IPS-NIHi7 (cell line): ENCODE data around the gene ANGPT4.
"Not testable (repeated sequence)": the region's sequence is repeated elsewhere in the genome, so short reads cannot be mapped to it uniquely, and the experiment has no call there.

Source experiments
- DNase-seq: peaks from one replicate; pipeline ENCODE4 v3.0.0; 2012; ENCODE audit warnings: mixed read lengths; ENCODE audit errors: extremely low spot score

ANGPT4 gene

DNA sequence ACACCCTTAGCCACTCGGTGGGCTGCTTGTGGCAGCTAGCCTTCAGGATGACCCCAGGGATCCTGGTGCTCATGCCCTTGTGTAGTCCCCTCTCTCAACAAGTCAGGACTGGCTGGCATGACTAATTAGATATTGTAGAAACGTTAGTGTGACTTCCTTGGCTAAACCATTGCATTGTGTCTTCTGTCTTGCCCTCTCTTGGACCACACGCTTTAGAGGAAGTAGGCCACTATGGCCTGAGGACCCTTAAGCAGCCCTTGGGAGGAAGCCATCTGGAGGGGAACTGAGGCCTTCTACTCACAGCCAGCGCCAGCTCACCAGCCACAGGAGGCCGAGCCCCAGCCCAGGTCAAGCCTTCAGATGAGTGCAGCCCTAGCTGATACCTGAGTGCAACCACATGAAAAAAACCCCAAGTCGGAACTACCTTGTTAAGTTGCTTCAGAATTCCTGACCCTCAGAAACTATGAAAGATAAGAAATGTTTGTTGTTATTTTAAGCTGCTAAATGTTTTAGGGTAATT, 10.1 kb downstream of the ANGPT4 start:
- DNase-seq: no peak

DNA sequence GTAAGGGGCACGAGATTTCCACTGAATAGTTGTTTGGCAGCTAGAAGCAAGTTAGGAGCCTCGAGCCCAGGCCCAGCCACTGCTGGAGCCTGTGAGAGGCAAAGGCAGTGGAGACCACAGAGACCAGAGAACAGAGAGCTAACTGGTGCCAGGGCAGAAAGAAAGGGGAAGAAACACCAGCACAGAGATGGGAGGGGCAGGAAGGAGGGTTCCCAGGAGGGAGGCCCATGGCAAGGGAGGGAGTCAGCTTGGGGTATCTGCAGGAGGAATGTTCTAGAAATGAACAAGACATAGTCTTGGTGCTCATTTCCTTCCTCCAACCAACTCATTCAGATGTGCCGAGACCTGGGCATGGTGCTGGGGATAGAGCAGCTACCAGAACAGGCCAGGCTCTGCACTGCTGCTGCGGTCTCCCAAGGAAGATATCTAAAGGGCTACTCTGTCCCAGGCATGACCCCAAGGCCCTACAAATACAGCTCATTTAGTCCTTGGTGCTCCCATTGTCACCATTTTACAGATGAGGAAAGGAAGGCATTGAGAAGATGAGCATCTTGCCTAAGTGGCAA, 10.7 kb downstream of the ANGPT4 start:
- DNase-seq: no peak

DNA sequence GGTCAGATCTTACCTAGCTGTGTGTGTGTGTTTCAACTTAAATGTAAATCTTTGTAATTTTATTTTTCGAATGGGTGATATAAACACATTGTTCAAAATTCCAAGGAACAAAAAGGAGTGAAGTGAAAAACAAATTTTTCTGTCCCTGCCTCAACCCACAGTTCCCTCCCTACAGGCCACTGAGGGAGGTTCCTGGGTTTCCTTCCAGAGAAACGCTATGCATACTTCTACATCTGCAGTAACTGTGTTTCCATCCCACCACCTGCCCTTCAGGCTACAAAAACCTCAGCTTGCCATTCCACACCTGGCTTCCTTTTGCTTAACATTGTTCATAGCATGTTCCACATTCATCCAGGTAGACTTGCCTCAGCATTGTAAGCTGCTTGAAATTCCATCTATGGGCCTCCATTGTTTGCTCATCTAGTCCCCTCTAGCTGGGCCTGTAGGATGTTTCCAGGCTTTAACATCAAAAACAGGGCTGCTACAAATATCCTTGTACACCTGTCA, 12.0 kb downstream of the ANGPT4 start:
- DNase-seq: no peak

DNA sequence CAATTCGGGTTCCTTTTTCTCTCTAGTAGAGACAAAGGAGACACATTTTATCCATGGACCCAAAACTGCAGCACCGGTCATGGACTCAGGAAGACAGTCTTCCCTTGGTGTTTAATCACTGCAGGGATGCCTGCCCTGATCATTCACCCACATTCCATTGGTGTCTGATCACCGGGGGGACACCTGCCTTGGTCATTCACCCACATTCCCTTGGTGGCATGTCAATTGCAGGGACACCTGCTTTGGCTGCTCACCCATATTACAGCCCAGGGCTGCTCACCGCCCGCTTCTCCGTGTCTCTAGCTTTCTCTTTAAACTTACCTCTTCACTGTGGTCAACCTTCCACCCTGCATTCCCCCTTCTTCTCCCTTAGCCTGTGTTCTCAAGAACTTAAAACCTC, 18.7 kb downstream of the ANGPT4 start:
- not testable (repeated sequence) for DNase-seq

DNA sequence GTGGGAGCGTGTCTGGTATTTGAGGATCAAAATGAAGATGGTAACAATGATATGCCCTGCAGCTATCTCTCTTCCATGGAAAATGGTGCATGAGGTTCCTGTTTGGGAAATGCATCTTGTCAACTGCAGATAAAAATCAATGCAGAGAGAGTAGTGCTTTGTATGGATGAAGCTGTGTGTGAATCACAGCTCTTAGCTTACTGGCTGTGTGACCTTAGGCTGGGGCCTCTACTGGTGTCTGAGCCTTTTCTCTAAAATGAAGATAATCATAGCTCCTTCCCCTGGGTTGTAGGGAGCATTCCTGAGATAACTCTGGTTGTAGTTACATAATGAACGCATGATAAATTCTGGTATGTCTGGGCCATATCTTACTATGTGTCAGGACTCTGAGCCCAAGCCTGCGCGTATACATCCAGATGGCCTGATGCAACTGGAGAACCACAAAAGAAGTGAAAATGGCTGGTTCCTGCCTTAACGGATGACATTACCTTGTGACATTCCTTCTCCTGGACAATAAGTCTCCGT, 19.6 kb downstream of the ANGPT4 start:
- DNase-seq: no peak

DNA sequence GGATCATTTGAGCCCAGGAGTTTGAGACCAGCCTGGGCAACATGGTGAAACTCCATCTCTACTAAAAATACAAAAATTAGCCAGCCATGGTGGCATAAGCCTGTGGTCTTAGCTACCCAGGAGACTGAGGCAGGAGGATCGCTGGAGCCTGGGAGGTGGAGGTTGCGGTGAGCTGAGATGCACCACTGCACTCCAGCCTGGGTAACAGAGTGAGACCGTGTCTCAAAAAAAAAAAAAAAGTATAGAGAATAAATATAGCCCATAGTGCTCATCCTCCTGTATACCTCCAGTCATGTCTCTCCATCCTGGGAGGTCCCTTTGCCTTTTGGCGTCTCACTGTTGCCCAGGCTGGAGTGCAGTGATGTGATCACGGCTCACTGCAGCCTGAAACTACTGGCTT, 23.8 kb downstream of the ANGPT4 start:
- not testable (repeated sequence) for DNase-seq

DNA sequence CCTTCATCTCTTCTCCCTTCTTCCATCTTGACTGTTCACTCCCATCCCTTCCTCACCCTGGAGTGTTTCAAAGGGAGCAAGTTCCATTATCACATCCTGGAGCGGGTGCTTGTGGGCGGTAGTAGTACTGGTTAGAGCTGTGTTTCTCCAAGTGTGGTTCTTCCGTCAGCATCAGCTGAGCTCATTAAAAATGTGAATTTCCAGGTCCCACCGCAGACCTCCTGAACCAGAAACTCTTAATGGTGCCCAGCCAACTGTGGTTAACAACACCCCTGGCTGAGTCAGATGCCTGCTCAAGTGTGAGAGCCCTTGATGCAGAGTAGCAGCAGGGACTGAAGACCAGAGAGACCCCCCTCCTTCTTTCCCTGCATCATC, 24.4 kb downstream of the ANGPT4 start:
- no peak for DNase-seq

DNA sequence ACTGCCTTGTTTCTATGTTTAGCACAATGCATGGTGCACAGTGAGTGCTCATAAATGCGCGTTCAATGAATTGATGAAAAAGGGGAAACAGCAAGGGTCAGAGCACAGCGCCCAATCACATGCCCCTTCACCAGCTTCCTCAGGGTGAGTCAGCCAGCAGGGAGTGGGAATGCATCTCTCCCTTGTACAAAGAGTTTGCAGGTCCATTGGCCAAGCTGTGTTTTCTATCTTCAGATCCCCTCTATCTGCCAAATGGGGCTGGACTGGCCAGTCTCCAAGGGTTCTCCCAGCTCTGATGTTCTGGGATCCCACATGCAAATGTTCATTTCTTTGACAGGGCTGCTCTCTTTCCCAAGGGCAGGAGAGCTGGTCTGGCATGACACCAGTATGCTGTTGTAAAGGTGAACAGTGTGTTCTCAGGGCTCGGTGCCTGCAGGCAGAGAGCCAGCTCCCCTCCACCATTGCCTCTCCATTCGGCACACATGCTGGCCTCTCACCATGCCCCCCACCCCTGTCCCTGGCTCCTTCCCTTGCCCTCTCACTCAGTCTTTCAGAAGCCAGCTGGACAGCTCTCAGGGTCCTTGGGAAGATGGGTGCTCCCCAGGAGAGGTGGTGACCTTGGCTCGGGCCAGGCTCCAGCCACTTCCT, 25.0 kb downstream of the ANGPT4 start:
- DNase-seq: no peak

DNA sequence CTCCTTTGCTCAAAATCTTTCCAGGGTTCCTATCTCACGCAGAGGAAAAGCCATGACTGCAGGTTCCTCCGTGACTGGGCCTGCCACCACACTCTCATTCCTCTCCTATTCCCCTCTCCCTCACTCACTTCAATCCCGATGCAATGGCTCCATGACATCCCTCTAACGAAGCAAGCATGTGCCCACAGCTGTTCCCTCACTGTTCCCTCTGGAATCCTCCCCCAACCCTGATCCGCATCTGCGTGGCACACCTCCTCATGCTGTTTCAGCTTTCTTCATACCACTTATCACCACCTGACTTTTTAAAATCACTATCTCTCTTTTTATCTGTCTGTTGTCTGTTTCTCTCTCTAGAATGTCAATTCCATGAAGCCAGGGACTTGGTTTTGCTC, 25.5 kb downstream of the ANGPT4 start:
- DNase-seq: no peak

DNA sequence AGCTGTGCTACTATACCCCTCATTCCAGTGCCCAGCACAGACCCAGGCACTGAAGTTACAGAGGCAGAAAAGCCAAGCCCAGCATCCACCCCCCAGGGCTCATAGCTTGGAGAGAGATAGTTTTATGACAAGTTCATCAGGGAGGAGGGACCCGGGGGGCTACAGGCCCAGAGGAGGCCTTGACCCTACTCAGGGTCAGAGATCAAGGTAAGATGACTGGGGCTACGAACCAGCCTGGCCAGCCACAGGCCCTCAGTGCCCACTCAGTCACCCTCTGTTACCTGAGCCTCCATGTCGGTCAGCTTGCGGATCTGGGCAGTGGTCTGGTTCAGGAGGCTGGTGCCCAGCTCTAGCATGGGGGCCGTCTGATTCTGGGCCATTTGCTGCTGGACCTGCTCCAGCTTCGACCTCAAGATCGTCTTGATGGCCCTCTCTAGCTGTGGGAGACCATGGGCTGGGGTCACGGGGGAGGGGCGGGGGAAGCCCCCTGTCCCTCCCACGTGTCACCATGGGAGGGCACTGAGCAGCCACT, 26.1 kb downstream of the ANGPT4 start:
- no peak for DNase-seq

DNA sequence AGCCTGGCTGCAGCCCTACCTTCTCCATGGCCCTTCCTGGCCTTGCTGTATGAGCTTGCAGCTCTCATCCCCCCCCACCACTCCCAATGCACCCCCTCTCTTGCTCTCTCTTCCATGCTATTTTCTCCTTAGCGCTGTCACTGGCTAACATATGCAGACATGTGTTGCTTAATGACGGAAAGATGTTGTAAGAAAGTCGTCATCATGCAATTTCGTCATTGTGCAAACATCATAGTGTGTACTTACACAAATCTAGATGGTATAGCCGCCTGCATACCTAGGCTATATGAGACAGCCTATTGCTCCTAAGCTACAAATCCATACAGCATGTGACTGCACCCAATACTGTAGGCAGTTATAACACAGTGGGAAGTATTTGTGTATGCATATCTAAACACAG, 27.0 kb downstream of the ANGPT4 start:
- no peak for DNase-seq

DNA sequence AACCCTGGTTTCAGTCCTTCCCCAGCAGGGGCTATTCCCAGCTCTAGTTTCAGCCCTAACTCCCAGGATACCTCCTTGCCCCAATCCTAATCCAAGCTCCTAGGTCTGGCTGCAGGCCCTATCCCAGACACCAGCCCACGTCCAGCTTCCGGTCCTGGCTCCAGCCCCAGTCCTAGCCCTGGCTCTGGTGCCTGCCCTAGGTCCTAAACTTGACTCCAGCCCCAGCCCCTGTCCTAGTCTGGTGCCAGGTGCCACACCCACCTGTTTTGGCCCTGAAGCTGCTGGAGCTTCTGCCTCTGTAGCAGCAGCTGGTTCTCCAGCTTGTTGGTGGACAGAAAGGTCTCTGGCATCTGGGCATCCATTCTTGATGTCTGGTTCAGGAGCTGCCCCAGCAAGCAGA, 28.1 kb downstream of the ANGPT4 start:
- DNase-seq: no peak

DNA sequence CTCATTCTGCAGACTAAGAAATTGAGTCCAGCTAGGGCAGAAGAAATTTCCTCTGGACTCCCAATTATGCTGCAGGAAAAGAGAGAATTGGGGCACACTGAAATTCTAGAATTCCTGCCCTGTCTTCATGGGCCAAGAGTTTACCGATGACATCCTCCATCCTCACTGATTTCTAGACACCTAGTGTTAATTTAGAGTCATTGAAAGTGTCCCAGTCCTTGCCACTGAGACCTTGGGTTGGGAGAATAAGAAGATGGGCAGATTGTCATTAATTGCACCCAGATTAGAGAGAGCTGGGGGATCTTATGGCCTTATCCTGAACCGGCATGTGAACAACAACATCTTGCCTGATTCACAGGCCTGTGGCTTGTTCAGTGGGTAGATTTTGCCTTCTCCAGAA, 29.0 kb downstream of the ANGPT4 start:
- no peak for DNase-seq

DNA sequence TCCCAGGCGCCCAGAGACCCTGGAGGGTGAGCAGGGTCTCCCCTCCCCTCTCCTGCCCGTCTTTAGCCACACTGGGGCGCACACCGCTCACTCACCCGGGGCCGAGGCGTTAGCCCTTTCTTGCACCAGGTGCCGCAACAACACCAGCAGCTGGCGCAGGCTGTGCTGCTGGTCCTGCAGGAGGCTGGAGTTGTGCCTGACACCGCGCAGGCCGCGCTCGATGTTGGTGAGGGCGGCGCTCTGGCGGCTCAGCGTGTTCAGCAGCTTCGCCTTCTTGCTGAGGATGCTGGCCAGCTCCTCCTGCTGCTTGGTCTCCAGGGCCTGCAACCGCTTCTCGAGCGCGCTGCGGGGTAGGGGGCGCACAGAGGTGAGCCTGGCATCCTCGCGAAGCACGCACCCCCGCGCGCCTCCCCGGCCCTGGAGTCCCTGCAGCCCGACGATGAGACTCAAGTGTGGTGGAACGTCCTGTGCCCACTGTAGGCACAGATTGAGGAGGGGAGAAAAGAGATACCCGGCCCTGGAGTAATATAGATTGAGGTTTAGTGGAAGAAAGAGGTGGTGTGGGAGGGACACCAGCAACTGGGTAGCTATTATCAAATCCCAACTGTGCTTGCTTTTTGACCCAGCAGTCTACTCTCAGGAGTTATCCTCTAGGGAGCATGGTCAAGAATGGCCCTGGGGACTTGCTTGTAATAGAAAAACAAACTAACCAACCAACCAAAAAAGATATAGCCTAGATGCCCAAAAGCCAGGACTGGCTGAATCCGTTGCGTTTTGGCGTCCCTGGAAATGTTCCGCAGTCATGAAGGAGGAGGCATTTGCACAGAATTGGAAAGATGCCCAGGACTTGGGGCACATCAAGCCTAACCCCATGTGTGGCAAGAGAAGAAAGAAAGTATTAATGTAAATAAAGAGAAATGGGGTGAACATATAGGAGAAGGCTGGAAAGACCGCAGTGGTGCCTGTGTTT, 30.9 kb downstream of the ANGPT4 start:
- peak; percentile 93 for DNase-seq

DNA sequence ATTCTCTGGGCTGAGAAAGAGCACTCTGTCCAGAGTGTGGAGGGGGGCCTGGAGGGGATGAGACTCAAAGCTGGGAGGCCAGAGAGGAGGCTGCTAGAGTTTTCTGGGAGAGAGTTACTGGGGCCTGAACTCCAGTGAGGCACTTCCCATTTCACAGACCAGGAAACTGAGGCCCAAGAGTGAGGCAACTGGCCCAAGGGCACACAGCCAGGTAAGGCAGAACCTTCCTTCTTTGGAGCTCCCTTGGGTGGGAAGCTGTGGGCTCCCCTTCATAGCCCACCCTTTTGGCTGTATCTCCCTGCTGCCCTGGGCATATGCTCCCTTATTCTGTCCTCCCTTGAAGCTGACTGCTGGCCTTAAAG, 34.4 kb downstream of the ANGPT4 start:
- no peak for DNase-seq

DNA sequence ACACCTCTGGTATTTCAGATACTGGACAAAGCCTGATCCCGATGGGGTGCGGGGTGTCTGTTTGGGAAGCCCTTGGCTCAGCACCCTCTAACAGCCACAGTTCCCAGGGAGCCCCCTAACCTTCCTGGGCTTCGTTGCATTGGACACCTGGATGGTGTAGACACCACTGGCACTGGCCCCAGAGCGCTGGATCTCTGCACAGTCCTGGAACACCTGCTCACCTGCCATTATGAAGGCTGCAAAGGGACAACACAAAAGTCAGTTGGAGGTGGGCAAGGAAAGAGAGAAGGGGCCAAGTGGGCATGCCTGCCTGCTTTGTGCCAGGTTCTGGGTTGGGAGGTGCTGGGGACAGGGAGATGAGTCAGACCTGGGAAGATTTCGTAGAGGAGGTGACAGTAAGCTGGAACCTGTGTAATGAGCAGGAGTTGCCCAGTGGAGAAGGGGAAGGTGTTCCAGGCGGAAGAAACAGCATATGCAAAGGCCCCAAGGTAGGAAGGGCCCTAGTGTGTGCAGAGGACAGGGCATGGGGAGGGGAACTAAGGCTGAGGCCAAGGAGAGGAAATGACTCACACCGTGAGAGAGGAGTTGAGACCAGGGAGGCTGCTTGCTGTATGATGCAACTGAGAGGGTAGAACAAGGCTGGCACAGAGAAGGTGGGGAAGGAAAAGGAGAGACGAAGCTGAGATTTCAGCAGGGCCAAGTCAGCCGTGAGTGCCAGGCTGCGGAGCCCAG, 34.9 kb downstream of the ANGPT4 start:
- no peak for DNase-seq

DNA sequence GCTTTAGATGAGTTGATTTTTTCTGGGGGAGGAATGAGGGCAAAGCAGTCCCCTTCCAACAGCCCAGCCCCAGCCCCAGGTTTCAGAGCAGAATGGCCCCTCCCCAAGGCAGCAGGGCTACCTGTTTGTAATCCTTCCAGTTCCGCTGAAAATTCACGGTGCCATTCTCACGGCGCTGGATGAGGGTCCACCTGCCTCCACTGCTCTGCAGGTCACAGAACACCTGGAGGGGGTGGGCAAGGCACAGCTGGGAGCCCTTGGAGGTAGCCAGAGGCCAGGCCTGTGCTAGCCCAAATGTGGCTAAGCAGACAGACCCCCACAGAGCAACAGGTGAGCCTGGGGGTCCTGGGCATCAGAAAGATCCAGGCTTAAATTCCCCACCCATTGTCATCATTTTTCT, 36.5 kb downstream of the ANGPT4 start:
- no peak for DNase-seq

DNA sequence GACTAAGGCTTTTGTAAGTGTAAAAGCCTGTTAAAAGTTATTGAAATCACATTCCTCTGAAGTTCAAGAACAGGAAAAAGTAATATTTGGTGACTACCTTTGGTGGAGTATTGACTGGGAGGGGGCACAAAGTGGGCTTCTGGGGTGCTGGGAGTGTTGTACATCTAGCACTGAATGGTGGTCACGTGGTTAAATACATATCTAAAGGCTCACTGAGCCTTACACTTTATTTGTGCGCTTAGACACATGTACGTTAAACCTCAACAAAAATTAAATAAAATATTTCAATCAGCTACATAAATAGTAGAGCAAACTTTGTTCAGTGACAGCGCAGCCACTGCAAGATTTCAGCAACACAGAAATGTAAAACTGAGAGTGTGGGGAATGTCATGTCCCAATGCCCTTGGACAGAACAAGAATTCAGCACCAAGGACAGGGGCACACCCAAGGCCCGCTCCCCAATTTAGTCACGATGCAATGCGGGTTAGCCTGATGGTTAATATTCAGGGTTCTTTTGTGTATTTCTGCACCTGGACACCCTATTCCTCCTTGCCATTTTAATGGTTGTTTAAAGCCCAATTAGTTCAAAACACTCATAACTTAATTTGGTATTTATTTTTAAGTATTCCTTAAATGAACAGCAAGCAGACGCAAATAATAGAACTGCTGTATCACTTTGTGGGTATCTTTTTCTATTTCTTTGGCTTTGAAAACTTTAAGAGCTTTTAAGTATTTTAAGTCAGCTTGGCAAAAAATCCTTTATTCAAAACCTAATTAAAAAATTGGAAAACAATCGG, 37.4 kb downstream of the ANGPT4 start:
- DNase-seq: peak; percentile 83

DNA sequence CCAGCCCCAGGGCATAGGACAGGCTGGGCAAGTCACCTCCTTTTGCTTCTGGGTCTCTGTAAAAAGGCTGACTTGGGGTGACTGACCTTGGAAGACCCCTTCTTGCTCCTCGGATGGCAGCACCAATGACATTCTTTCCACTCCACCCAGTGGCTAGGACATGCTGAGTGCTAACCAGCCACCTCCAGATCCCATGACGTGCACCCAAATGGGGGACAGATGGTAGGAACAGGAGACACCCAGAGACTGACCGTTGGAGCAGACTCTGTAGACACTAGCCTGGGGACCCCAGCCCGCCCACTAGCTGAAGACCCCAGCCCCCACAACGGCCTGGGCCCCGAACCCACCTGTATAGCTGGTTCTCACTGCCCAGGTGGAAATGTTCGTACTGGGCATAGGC, 38.3 kb downstream of the ANGPT4 start:
- DNase-seq: no peak

DNA sequence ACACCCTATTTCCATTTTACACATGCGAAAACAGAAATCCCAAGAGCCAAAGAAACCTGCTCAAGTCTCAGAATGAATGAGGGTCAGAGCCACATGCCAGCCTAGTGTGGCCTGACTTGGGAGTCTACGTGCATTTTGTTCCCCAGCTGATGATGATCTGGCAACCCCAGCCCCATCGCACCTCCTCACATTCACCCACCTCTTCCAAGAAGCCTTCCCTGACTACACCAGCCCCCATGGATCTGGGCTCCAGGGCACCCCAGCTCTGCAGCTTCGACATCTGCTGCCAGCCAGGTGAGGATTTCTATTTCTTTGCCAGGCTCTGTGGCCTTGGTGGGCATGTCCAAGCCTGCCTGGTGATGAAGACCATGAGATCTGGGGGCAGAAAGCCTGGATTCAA, 41.0 kb downstream of the ANGPT4 start:
- DNase-seq: no peak
